CD4-positive, alpha-beta T cell treated with Interleukin-4 for 1 hour (primary cell): ENCODE measurements around the gene CLMN.
A peak's percentile ranks its signal among the peaks of the same experiment; 100 is the strongest.

Experiments
- DNase-seq, 2 donors: peaks; one replicate each; pipeline ENCODE4 v3.0.0-alpha.2; 2020 to 2022

The CLMN gene

GRCh38 chr14:95320078-95320895 is 579 bp upstream of the CLMN start:
- peak in 1 of 2 donors; percentile 7 for DNase-seq

GRCh38 chr14:95318399-95319311 is 1.1 kb downstream of the CLMN start:
- no peak for DNase-seq

GRCh38 chr14:95317817-95318343 is 1.8 kb downstream of the CLMN start:
- DNase-seq = no peak

- DNase-seq = no peak
These were observed 2.9 kb downstream of the CLMN start for GRCh38 chr14:95316821-95317220.

GRCh38 chr14:95315579-95315978 is 4.1 kb downstream of the CLMN start:
- DNase-seq = no peak

- DNase-seq = no peak
These were observed 4.6 kb downstream of the CLMN start for GRCh38 chr14:95315156-95315555.

GRCh38 chr14:95314609-95315008 is 5.1 kb downstream of the CLMN start:
- DNase-seq = peak in 1 of 2 donors; percentile 40

GRCh38 chr14:95313707-95314106 is 6.0 kb downstream of the CLMN start:
- peak; percentile 4 to 73 for DNase-seq

GRCh38 chr14:95313190-95313589 is 6.5 kb downstream of the CLMN start:
- no peak for DNase-seq

GRCh38 chr14:95312311-95312710 is 7.4 kb downstream of the CLMN start:
- DNase-seq = no peak

GRCh38 chr14:95311752-95312151 is 8.0 kb downstream of the CLMN start:
- DNase-seq = peak in 1 of 2 donors; percentile 49

GRCh38 chr14:95310635-95311380 is 8.9 kb downstream of the CLMN start:
- DNase-seq = no peak

- DNase-seq = no peak
These were observed 10.3 kb downstream of the CLMN start for GRCh38 chr14:95309261-95310051.

GRCh38 chr14:95308073-95308472 is 11.6 kb downstream of the CLMN start:
- DNase-seq = no peak

GRCh38 chr14:95307402-95308041 is 12.2 kb downstream of the CLMN start:
- no peak for DNase-seq

GRCh38 chr14:95305940-95306339 is 13.8 kb downstream of the CLMN start:
- DNase-seq = no peak

GRCh38 chr14:95305145-95305544 is 14.6 kb downstream of the CLMN start:
- DNase-seq = no peak

- DNase-seq = no peak
These were observed 15.4 kb downstream of the CLMN start for GRCh38 chr14:95304342-95304741.

GRCh38 chr14:95303552-95303951 is 16.2 kb downstream of the CLMN start:
- no peak for DNase-seq

GRCh38 chr14:95302667-95303506 is 16.8 kb downstream of the CLMN start:
- DNase-seq = no peak
